ENCODE results near the gene MYO3B.

DNA sequence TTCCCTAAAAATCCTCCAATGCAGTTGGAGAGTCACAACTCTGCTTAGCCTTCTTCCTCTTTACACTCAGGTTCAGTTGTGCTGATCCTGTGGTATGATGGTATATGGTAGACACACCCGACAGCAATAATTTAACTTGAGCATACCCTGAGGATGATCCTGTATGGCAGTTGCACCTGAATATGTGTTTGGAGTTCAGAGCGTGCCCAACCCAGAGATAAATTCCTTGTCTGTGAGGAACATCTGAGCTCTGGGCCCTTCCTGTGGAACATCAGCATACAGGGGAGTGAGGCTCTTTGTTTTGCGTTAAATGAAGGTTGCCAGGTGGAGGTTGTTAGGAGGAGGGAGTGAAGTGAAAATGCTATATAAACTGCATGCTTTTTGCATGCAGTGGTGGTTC is 187.7 kb downstream of the MYO3B start:
- TF ChIP-seq CTCF (conservative IDR thresholded peaks at IDR 0.05) (no peak), ZFX (IDR thresholded peaks at IDR 0.05) (no peak)
